K562 (cell line): Measurements from ENCODE around the gene DNAJC25. TPM values are rescaled to one million over a fixed set of nuclear protein-coding genes. Genes with fewer than 3 reads are reported as not detected.

Source experiments
- AFF4 ChIP-seq: sonication (generic); formaldehyde crosslinking; IDR thresholded peaks from 2 replicates; pipeline ENCODE4 v1.8.0; 2023; ENCODE audit warnings: mild to moderate bottlenecking, missing genetic modification reagents
- CSDE1 ChIP-seq, 2 experiments: fragments of 450-650 bp; IDR thresholded peaks; 2 replicates each; pipeline ENCODE4 v1.6.1; 2016; ENCODE audit warnings: mild to moderate bottlenecking in 1 of 2
- ERF ChIP-seq: fragments of 450-650 bp; formaldehyde crosslinking; IDR thresholded peaks from 2 replicates; pipeline ENCODE4 v1.4.0; 2020; ENCODE audit warnings: mild to moderate bottlenecking, mixed read lengths
- HDAC2 ChIP-seq: fragments of 450-650 bp; IDR thresholded peaks from 2 replicates; pipeline ENCODE4 v1.6.1; 2016; ENCODE audit warnings: mild to moderate bottlenecking
- MAX ChIP-seq: sonication (generic); formaldehyde crosslinking; IDR thresholded peaks from 2 replicates; pipeline ENCODE4 v1.9.0; 2022; ENCODE audit warnings: mild to moderate bottlenecking, missing genetic modification reagents
- MNT ChIP-seq, 2 experiments: fragments of 450-650 bp; conservative IDR thresholded peaks; 2 replicates each; pipeline ENCODE4 v1.6.1; 2017; ENCODE audit warnings: mild to moderate bottlenecking in 2 of 2, moderate library complexity in 2 of 2
- PHTF2 ChIP-seq: fragments of 250-450 bp; sonication (Bioruptor Pico); IDR thresholded peaks from 2 replicates; pipeline ENCODE4 v1.5.0; 2021; ENCODE audit warnings: mild to moderate bottlenecking
- PRDM10 ChIP-seq: fragments of 450-650 bp; IDR thresholded peaks from 2 replicates; pipeline ENCODE4 v1.6.1; 2018; ENCODE audit not compliant: partially characterized antibody
- PREB ChIP-seq: sonication (generic); formaldehyde crosslinking; IDR thresholded peaks from 2 replicates; pipeline ENCODE4 v1.8.1; 2023; ENCODE audit warnings: mild to moderate bottlenecking, missing genetic modification reagents
- ZNF282 ChIP-seq: sonication (generic); formaldehyde crosslinking; IDR thresholded peaks from 2 replicates; pipeline ENCODE4 v1.8.1; 2023; ENCODE audit warnings: missing genetic modification reagents
- polyA plus RNA-seq, 8 experiments: library from polyadenylated mRNA; depleted of rRNA in 4 of 8; stranded (reverse) in 5 of 8; unstranded in 3 of 8; fragments of >200 nt; fragmentation: Nextera tagmentation in 2 of 8; fragmentation: Illumina TruSeq in 1 of 8; extraction: Ambion mirVana in 2 of 8; extraction: Trizol in 1 of 8; gene quantifications; 2 replicates each; pipeline versions ENCODE4 v1.2.1 to v1.2.3, GENCODE V29; 2011 to 2014; ENCODE audit warnings: inconsistent platforms in 1 of 8, missing spikeins in 1 of 8
- total RNA-seq, 7 experiments: library from RNA; depleted of rRNA in 6 of 7; stranded (reverse); fragments of >200 nt in 6 of 7; fragmentation: Illumina TruSeq in 2 of 7; extraction: Trizol in 2 of 7; gene quantifications; 2 replicates each; pipeline versions ENCODE4 v1.2.1 to v1.2.3, GENCODE V29; 2011 to 2021; ENCODE audit warnings: low replicate concordance in 1 of 7

The DNAJC25 gene
- total and polyA plus RNA-seq, 9 of the 15 experiments (the other 6 are each of a cell fraction or from before 2014, with no cell fraction given): 3.7 to 11.2 (median 7.1) TPM

GRCh38 chr9:111601237-111602018 lies 29.7 kb upstream of the DNAJC25 start (continued):
- no peak for TF ChIP-seq PRDM10
- no peak for TF ChIP-seq ERF (CRISPR knock-in tag)
- TF ChIP-seq MNT (conservative IDR thresholded peaks at IDR 0.05): peak in 1 of 2 experiments; percentile 61; a peak in 1 of 4 replicates
- TF ChIP-seq AFF4 (CRISPR knock-in tag): no peak
- TF ChIP-seq PHTF2 (CRISPR knock-in tag): no peak
- no peak for TF ChIP-seq ZNF282 (CRISPR knock-in tag)
- no peak for TF ChIP-seq PREB (CRISPR knock-in tag)
- peak; percentile 97 for TF ChIP-seq HDAC2
- TF ChIP-seq MAX (CRISPR knock-in tag): no peak
- no peak for TF ChIP-seq CSDE1 (IDR thresholded peaks at IDR 0.05)
